Astrocyte (in vitro differentiated cells and primary cell): ENCODE results near the gene BFAR. TPM values are rescaled to one million over a fixed set of nuclear protein-coding genes. Genes with fewer than 3 reads are reported as not detected.

ENCODE experiments used
- DNase-seq: peaks from one replicate; pipeline ENCODE4 v3.0.0-alpha.2; 2010; ENCODE audit warnings: low read depth
- FAIRE-seq: peaks from 2 replicates; lab custom pipeline; 2011; peaks lifted over from hg19 to GRCh38; lab: Jason Lieb, UNC
- H2AFZ ChIP-seq: 2 replicates; pipeline ENCODE4 v1.6.0; 2012; ENCODE audit warnings: low read depth, low read length, inconsistent platforms
- H3K27ac ChIP-seq: 2 replicates; pipeline ENCODE4 v1.5.1; 2011; ENCODE audit warnings: low read depth, low read length, inconsistent platforms
- H3K27me3 ChIP-seq: 2 replicates; pipeline ENCODE4 v1.6.0; 2011; ENCODE audit warnings: low read length, inconsistent platforms; ENCODE audit not compliant: insufficient read depth
- H3K36me3 ChIP-seq: 2 replicates; pipeline ENCODE4 v1.5.1; 2011; ENCODE audit warnings: low read length, inconsistent platforms; ENCODE audit not compliant: insufficient read depth
- H3K4me1 ChIP-seq: 2 replicates; pipeline ENCODE4 v1.5.1; 2011; ENCODE audit warnings: low read length, inconsistent platforms; ENCODE audit not compliant: insufficient read depth
- H3K4me2 ChIP-seq: 2 replicates; pipeline ENCODE4 v1.6.0; 2012; ENCODE audit warnings: low read length, inconsistent platforms
- H3K4me3 ChIP-seq: 2 replicates; pipeline ENCODE4 v1.5.1; 2011; ENCODE audit warnings: low read depth, mild to moderate bottlenecking, low read length, inconsistent platforms; ENCODE audit not compliant: insufficient read depth
- H3K79me2 ChIP-seq: 2 replicates; pipeline ENCODE4 v1.6.0; 2012; ENCODE audit warnings: mild to moderate bottlenecking, low read length, inconsistent platforms; ENCODE audit not compliant: insufficient read depth
- H3K9ac ChIP-seq: 2 replicates; pipeline ENCODE4 v1.6.0; 2012; ENCODE audit warnings: mild to moderate bottlenecking, low read length, inconsistent platforms
- H3K9me3 ChIP-seq: 2 replicates; pipeline ENCODE4 v1.5.1; 2012; ENCODE audit warnings: low read depth, mild to moderate bottlenecking, low read length, inconsistent platforms; ENCODE audit not compliant: insufficient read depth
- H4K20me1 ChIP-seq: 2 replicates; pipeline ENCODE4 v1.6.0; 2012; ENCODE audit warnings: low read length, inconsistent platforms; ENCODE audit not compliant: insufficient read depth
- H3K27ac Mint-ChIP-seq: one replicate; pipeline ENCODE4 v1.8.0; 2021; ENCODE audit warnings: mild to moderate bottlenecking, mixed read lengths; ENCODE audit not compliant: unreplicated experiment
- H3K27me3 Mint-ChIP-seq: one replicate; pipeline ENCODE4 v1.8.0; 2021; ENCODE audit warnings: low read depth, mixed read lengths; ENCODE audit not compliant: unreplicated experiment
- H3K36me3 Mint-ChIP-seq: one replicate; pipeline ENCODE4 v1.8.0; 2021; ENCODE audit warnings: low read depth, mixed read lengths; ENCODE audit not compliant: unreplicated experiment
- H3K4me1 Mint-ChIP-seq: one replicate; pipeline ENCODE4 v1.8.0; 2021; ENCODE audit warnings: low read depth, mixed read lengths; ENCODE audit not compliant: unreplicated experiment
- H3K4me3 Mint-ChIP-seq: one replicate; pipeline ENCODE4 v1.8.0; 2021; ENCODE audit warnings: mild to moderate bottlenecking, moderate library complexity, mixed read lengths; ENCODE audit not compliant: unreplicated experiment
- H3K9me3 Mint-ChIP-seq: one replicate; pipeline ENCODE4 v1.8.0; 2021; ENCODE audit warnings: mild to moderate bottlenecking, mixed read lengths; ENCODE audit not compliant: unreplicated experiment
- CTCF ChIP-seq: IDR thresholded peaks from 2 replicates; pipeline ENCODE4 v1.5.1; 2011; ENCODE audit warnings: low read depth, mild to moderate bottlenecking, inconsistent platforms, low read length, moderate library complexity; ENCODE audit not compliant: insufficient read depth
- EZH2 ChIP-seq: IDR thresholded peaks from 2 replicates; pipeline ENCODE4 v1.6.1; 2012; ENCODE audit warnings: mild to moderate bottlenecking, low read length, inconsistent platforms; ENCODE audit not compliant: insufficient read depth
- total RNA-seq: library from RNA; stranded (reverse); gene quantifications from 2 replicates; pipeline ENCODE4 v1.2.1, GENCODE V29; 2021

Gene BFAR
- total RNA-seq, 1 donor from 2014 or later: 93.7 TPM

DNA sequence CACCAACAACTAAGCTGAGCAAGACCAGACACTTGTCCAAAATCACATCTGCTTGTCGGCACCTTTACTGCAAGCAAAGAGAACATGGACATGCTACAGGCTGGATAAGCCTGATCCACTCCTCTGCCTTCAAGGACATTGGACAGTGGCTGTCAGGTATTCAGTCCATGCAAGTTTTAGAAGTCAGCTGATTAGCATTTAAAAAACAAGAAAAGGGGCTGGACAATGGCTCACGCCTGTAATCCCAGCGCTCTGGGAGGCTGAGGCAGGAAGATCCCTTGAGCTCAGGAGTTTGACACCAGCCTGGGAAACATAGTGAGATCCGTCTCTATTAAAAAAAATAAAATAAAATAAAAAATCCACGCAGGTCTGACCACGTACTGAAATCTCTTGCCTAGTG is 23.0 kb upstream of the BFAR start:
- Histone ChIP-seq H3K4me2 (no peak overlapping the region), H3K4me3 (no peak overlapping the region), H4K20me1 (no peaks in the 10 kb centered on the region), H2AFZ (no peak overlapping the region), H3K9me3 (no peaks in the 10 kb centered on the region), H3K36me3 (peaks cover 23% of the 10 kb centered on the region), H3K9ac (no peak overlapping the region), H3K27me3 (no peaks in the 10 kb centered on the region), H3K4me1 (no peaks in the 10 kb centered on the region), H3K27ac (no peak overlapping the region), H3K79me2 (no peaks in the 10 kb centered on the region)
- Mint-ChIP-seq H3K27me3 (no peaks in the 10 kb centered on the region), H3K27ac (no peak overlapping the region), H3K36me3 (peaks cover 18% of the 10 kb centered on the region), H3K4me3 (no peak overlapping the region), H3K4me1 (no peaks in the 10 kb centered on the region), H3K9me3 (no peaks in the 10 kb centered on the region)
- TF ChIP-seq EZH2 (no peak), CTCF (no peak)
- DNase-seq: no peak
- FAIRE-seq: no peak

GRCh38 chr16:14611660-14612059 is 21.1 kb upstream of the BFAR start:
- Mint-ChIP-seq H3K27me3 (no peaks in the 10 kb centered on the region), H3K9me3 (no peaks in the 10 kb centered on the region), H3K36me3 (peaks cover 19% of the 10 kb centered on the region), H3K4me1 (no peaks in the 10 kb centered on the region), H3K4me3 (no peak overlapping the region), H3K27ac (no peak overlapping the region)
- H3K4me1 ChIP-seq: no peaks in the 10 kb centered on the region
- no peak overlapping the region for H3K4me2 ChIP-seq
- no peak for DNase-seq
- no peaks in the 10 kb centered on the region for H3K9me3 ChIP-seq
- no peak for FAIRE-seq
- TF ChIP-seq CTCF (no peak), EZH2 (no peak)
- H4K20me1 ChIP-seq: no peaks in the 10 kb centered on the region
- H3K4me3 ChIP-seq: no peak overlapping the region
- H3K9ac ChIP-seq: no peak overlapping the region
- no peak overlapping the region for H3K27ac ChIP-seq
- no peak overlapping the region for H2AFZ ChIP-seq
- no peaks in the 10 kb centered on the region for H3K79me2 ChIP-seq
- H3K36me3 ChIP-seq: peaks cover 25% of the 10 kb centered on the region
- H3K27me3 ChIP-seq: no peaks in the 10 kb centered on the region

DNA sequence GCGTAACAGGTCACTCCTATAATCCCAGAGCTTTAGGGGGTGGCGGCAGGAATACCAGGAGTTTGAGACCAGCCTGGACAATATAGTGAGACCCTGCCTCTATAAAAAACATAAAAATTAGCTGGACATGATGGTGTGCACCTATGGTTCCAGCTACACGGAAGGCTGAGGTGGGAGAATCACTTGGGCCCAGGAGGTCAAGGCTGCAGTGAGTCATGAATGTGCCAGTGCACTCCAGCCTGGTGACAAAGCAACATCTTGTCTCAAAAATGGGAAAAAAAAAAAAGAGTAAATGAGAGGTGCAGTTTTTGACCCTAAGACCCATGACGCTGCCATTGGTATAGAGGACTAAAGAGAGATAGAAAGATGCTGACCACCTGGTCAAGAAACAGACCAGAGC is 18.8 kb upstream of the BFAR start:
- TF ChIP-seq EZH2: no peak
- no peak for TF ChIP-seq CTCF
- H3K4me3 Mint-ChIP-seq: no peak overlapping the region
- FAIRE-seq: no peak

More for the DNA sequence above, 18.8 kb upstream of the BFAR start:
- no peaks in the 10 kb centered on the region for H3K27me3 Mint-ChIP-seq
- no peak overlapping the region for H3K27ac Mint-ChIP-seq
- H3K27me3 ChIP-seq: no peaks in the 10 kb centered on the region
- no peaks in the 10 kb centered on the region for H3K79me2 ChIP-seq
- H3K4me2 ChIP-seq: no peak overlapping the region
- no peak overlapping the region for H3K9ac ChIP-seq
- H3K36me3 Mint-ChIP-seq: peaks cover 11% of the 10 kb centered on the region
- H3K4me3 ChIP-seq: no peak overlapping the region
- H4K20me1 ChIP-seq: no peaks in the 10 kb centered on the region
- no peaks in the 10 kb centered on the region for H3K4me1 Mint-ChIP-seq
- H3K9me3 Mint-ChIP-seq: no peaks in the 10 kb centered on the region
- peaks cover 18% of the 10 kb centered on the region for H3K36me3 ChIP-seq
- no peaks in the 10 kb centered on the region for H3K4me1 ChIP-seq
- H3K9me3 ChIP-seq: no peaks in the 10 kb centered on the region
- H3K27ac ChIP-seq: no peak overlapping the region
- no peak overlapping the region for H2AFZ ChIP-seq
- no peak for DNase-seq
